GM23338 (cell line): ENCODE results near the gene TLR5. TPM values are rescaled to one million over a fixed set of nuclear protein-coding genes. Genes with fewer than 3 reads are reported as not detected.

Experiments used
- ATAC-seq: fragments of 200-7000 bp; cut with Tn5 transposase; 3 replicates; pipeline ENCODE4 v1.9.1; 2020
- DNase-seq: peaks from one replicate; pipeline ENCODE4 v3.0.0-alpha.2; 2015; ENCODE audit warnings: low spot score
- H2AFZ ChIP-seq: fragments of 200-600 bp; sonication (generic); 2 replicates; pipeline ENCODE4 v1.8.0; 2016; ENCODE audit warnings: antibody characterized with exemption, mild to moderate bottlenecking, moderate library complexity
- H3F3A ChIP-seq: fragments of 200-600 bp; sonication (generic); replicated peaks from 2 replicates; pipeline ENCODE4 v1.8.0; 2017; ENCODE audit warnings: antibody characterized with exemption, mixed run types, low read depth
- H3K27ac ChIP-seq: fragments of 200-600 bp; sonication (generic); 2 replicates; pipeline ENCODE4 v1.6.1; 2016; ENCODE audit warnings: low read depth
- H3K27me3 ChIP-seq: fragments of 200-600 bp; sonication (generic); 2 replicates; pipeline ENCODE4 v1.8.0; 2016; ENCODE audit warnings: mild to moderate bottlenecking, mixed run types, moderate library complexity; ENCODE audit not compliant: insufficient read depth
- H3K36me3 ChIP-seq: fragments of 200-600 bp; sonication (generic); 2 replicates; pipeline ENCODE4 v1.8.0; 2016; ENCODE audit warnings: mild to moderate bottlenecking; ENCODE audit not compliant: insufficient read depth
- H3K4me1 ChIP-seq: fragments of 200-600 bp; sonication (generic); 2 replicates; pipeline ENCODE4 v1.8.0; 2016; ENCODE audit warnings: mild to moderate bottlenecking, moderate library complexity; ENCODE audit not compliant: insufficient read depth
- H3K4me2 ChIP-seq: fragments of 200-600 bp; sonication (generic); 2 replicates; pipeline ENCODE4 v1.7.1; 2017; ENCODE audit warnings: mixed run types
- H3K4me3 ChIP-seq: fragments of 200-600 bp; sonication (generic); 2 replicates; pipeline ENCODE4 v1.6.1; 2016; ENCODE audit warnings: mixed run types
- H3K79me2 ChIP-seq: fragments of 200-600 bp; sonication (generic); replicated peaks from 2 replicates; pipeline ENCODE4 v1.8.0; 2017; ENCODE audit warnings: mild to moderate bottlenecking; ENCODE audit not compliant: insufficient read depth
- H3K9me2 ChIP-seq: fragments of 200-600 bp; sonication (generic); 2 replicates; pipeline ENCODE4 v1.8.0; 2017; ENCODE audit not compliant: insufficient read depth
- H4K20me1 ChIP-seq: fragments of 200-600 bp; sonication (generic); replicated peaks from 2 replicates; pipeline ENCODE4 v1.8.0; 2017; ENCODE audit warnings: mild to moderate bottlenecking; ENCODE audit not compliant: insufficient read depth
- H3K27ac Mint-ChIP-seq: 2 replicates; pipeline ENCODE4 v1.8.0; 2020; ENCODE audit warnings: inconsistent platforms, mild to moderate bottlenecking, moderate library complexity, mixed read lengths
- H3K27me3 Mint-ChIP-seq: 3 replicates; pipeline ENCODE4 v1.8.0; 2022; ENCODE audit warnings: low read depth, mild to moderate bottlenecking, moderate library complexity, mixed read lengths, inconsistent platforms; ENCODE audit not compliant: insufficient read depth, poor library complexity
- H3K36me3 Mint-ChIP-seq: 3 replicates; pipeline ENCODE4 v1.8.0; 2021; ENCODE audit warnings: low read depth, mild to moderate bottlenecking, inconsistent platforms, moderate library complexity, mixed read lengths
- H3K4me1 Mint-ChIP-seq: 3 replicates; pipeline ENCODE4 v1.8.0; 2020; ENCODE audit warnings: mild to moderate bottlenecking, inconsistent platforms, mixed read lengths
- H3K4me3 Mint-ChIP-seq: 3 replicates; pipeline ENCODE4 v1.8.0; 2021; ENCODE audit warnings: moderate library complexity, mild to moderate bottlenecking, inconsistent platforms, mixed read lengths
- H3K9me3 Mint-ChIP-seq: 3 replicates; pipeline ENCODE4 v1.8.0; 2020; ENCODE audit warnings: moderate library complexity, mild to moderate bottlenecking, inconsistent platforms, mixed read lengths
- CREB1 ChIP-seq: fragments of 250-450 bp; sonication (Bioruptor Pico); IDR thresholded peaks from 2 replicates; pipeline ENCODE4 v1.5.0; 2020; ENCODE audit warnings: low read depth, mild to moderate bottlenecking, moderate library complexity
- EZH2 ChIP-seq: fragments of 200-600 bp; sonication (generic); IDR thresholded peaks from one replicate; pipeline ENCODE4 v1.8.0; 2017; ENCODE audit warnings: antibody characterized with exemption, mild to moderate bottlenecking, low read depth; ENCODE audit not compliant: unreplicated experiment
- STAT1 ChIP-seq: IDR thresholded peaks from one replicate; pipeline ENCODE4 v1.6.1; 2016; ENCODE audit warnings: antibody characterized with exemption; ENCODE audit not compliant: unreplicated experiment
- ZNF114 ChIP-seq: fragments of 250-450 bp; sonication (Bioruptor Pico); IDR thresholded peaks from 2 replicates; pipeline ENCODE4 v1.5.0; 2020; ENCODE audit warnings: mild to moderate bottlenecking, moderate library complexity
- polyA plus RNA-seq: library from polyadenylated mRNA; unstranded; fragments of >200 nt; fragmentation: Nextera tagmentation; extraction: Ambion mirVana; gene quantifications from 2 replicates; pipeline ENCODE4 v1.2.1, GENCODE V29; 2016
- total RNA-seq: library from RNA; depleted of rRNA; stranded (reverse); fragments of >200 nt; shearing (Covaris generic); gene quantifications from 2 replicates; pipeline ENCODE4 v1.2.3, GENCODE V29; 2014
- TF ChIP-seq, protein P1 (sequence below): fragments of 250-450 bp; sonication (Bioruptor Pico); IDR thresholded peaks from 2 replicates; pipeline ENCODE4 v1.5.0; 2020; ENCODE audit warnings: mild to moderate bottlenecking, moderate library complexity
- TF ChIP-seq, protein P2 (sequence below): IDR thresholded peaks from 2 replicates; pipeline ENCODE4 v1.6.1; 2016; ENCODE audit warnings: antibody characterized with exemption
- TF ChIP-seq, protein P3 (sequence below), 2 experiments: fragments of 200-600 bp in 1 of 2; sonication (generic) in 1 of 2; conservative IDR thresholded peaks; 2 replicates each; pipeline versions ENCODE4 v1.5.1 to v1.6.1; 2016 to 2017; ENCODE audit warnings: antibody characterized with exemption in 2 of 2, low read depth in 2 of 2, mild to moderate bottlenecking in 2 of 2, moderate library complexity in 1 of 2

Gene TLR5
- total and polyA plus RNA-seq, 2 experiments from 2014 or later, result 0.10 to 0.39 TPM

DNA sequence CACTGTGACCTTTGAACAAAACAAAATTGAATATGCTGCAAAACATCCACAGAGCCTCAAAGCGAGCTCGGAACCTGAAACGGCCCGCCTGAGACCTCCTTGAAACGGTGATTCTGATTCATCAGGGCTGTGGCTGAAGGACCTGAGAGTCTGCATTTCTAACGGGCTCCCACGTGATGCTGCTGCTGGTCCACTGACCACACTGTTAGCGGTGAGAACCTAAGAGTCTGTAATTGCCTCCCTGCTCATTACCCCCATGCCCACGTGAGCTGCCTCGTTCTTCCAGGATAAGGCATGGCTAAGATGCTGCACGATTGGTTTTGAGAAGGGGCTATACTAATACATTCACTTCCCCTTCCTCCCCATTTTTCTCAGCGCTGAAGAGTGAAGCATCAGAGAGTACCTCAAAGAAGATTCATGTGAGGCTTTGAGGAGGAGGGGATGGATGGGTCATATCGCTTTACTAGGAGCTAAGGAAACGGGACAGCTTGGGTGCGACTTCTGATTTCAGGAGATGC, 9.7 kb downstream of the TLR5 start (continued):
- TF ChIP-seq, protein P1, sequence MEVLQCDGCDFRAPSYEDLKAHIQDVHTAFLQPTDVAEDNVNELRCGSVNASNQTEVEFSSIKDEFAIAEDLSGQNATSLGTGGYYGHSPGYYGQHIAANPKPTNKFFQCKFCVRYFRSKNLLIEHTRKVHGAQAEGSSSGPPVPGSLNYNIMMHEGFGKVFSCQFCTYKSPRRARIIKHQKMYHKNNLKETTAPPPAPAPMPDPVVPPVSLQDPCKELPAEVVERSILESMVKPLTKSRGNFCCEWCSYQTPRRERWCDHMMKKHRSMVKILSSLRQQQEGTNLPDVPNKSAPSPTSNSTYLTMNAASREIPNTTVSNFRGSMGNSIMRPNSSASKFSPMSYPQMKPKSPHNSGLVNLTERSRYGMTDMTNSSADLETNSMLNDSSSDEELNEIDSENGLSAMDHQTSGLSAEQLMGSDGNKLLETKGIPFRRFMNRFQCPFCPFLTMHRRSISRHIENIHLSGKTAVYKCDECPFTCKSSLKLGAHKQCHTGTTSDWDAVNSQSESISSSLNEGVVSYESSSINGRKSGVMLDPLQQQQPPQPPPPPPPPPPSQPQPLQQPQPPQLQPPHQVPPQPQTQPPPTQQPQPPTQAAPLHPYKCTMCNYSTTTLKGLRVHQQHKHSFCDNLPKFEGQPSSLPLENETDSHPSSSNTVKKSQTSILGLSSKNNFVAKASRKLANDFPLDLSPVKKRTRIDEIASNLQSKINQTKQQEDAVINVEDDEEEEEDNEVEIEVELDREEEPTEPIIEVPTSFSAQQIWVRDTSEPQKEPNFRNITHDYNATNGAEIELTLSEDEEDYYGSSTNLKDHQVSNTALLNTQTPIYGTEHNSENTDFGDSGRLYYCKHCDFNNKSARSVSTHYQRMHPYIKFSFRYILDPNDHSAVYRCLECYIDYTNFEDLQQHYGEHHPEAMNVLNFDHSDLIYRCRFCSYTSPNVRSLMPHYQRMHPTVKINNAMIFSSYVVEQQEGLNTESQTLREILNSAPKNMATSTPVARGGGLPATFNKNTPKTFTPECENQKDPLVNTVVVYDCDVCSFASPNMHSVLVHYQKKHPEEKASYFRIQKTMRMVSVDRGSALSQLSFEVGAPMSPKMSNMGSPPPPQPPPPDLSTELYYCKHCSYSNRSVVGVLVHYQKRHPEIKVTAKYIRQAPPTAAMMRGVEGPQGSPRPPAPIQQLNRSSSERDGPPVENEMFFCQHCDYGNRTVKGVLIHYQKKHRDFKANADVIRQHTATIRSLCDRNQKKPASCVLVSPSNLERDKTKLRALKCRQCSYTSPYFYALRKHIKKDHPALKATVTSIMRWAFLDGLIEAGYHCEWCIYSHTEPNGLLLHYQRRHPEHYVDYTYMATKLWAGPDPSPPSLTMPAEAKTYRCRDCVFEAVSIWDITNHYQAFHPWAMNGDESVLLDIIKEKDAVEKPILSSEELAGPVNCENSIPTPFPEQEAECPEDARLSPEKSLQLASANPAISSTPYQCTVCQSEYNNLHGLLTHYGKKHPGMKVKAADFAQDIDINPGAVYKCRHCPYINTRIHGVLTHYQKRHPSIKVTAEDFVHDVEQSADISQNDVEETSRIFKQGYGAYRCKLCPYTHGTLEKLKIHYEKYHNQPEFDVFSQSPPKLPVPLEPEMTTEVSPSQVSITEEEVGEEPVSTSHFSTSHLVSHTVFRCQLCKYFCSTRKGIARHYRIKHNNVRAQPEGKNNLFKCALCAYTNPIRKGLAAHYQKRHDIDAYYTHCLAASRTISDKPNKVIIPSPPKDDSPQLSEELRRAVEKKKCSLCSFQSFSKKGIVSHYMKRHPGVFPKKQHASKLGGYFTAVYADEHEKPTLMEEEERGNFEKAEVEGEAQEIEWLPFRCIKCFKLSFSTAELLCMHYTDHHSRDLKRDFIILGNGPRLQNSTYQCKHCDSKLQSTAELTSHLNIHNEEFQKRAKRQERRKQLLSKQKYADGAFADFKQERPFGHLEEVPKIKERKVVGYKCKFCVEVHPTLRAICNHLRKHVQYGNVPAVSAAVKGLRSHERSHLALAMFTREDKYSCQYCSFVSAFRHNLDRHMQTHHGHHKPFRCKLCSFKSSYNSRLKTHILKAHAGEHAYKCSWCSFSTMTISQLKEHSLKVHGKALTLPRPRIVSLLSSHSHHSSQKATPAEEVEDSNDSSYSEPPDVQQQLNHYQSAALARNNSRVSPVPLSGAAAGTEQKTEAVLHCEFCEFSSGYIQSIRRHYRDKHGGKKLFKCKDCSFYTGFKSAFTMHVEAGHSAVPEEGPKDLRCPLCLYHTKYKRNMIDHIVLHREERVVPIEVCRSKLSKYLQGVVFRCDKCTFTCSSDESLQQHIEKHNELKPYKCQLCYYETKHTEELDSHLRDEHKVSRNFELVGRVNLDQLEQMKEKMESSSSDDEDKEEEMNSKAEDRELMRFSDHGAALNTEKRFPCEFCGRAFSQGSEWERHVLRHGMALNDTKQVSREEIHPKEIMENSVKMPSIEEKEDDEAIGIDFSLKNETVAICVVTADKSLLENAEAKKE (CRISPR knock-in tag), result no peak
- TF ChIP-seq, protein P2, sequence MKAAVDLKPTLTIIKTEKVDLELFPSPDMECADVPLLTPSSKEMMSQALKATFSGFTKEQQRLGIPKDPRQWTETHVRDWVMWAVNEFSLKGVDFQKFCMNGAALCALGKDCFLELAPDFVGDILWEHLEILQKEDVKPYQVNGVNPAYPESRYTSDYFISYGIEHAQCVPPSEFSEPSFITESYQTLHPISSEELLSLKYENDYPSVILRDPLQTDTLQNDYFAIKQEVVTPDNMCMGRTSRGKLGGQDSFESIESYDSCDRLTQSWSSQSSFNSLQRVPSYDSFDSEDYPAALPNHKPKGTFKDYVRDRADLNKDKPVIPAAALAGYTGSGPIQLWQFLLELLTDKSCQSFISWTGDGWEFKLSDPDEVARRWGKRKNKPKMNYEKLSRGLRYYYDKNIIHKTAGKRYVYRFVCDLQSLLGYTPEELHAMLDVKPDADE, result no peak
- no peak for TF ChIP-seq EZH2
- TF ChIP-seq STAT1, result no peak
- no peak for TF ChIP-seq ZNF114 (CRISPR knock-in tag)

DNA sequence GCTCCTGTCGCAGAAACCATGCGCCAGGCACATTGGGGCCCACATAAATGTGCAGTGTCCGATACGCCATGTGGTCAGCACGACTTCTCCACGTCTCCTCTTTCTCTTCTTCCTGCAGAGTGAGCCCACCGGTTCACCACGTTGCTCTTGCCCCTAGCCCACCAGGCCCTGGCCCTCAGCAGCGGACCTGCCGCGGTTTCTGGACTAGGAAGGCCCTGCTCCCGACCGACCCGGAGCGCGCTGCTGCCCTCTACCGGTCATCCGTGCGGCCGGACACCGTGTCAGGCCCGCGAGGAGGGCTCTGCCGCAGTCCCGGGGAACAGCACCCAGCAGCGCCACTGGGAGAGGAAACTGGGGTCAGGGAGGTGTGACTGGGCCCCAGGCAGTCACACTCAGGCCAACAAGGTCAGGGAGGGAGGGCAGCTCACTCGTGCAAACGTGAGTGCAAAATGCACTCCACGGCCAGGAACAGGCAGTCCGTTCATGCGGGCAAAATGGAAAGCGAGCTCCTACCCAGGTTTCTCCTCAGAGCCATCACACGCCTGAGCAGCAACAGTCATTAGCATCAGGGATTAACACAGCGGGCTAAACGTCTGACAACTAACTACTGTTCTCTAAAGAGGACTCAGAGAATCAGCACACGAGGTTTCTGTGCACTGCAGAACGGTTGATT, 13.7 kb downstream of the TLR5 start:
- no peak overlapping the region for H3K27ac ChIP-seq
- H3K27me3 ChIP-seq, result peaks cover 32% of the 10 kb centered on the region
- no peaks in the 10 kb centered on the region for H3K9me2 ChIP-seq
- Mint-ChIP-seq H3K36me3 (no peaks in the 10 kb centered on the region), H3K9me3 (no peaks in the 10 kb centered on the region), H3K27ac (no peak overlapping the region), H3K4me3 (peak overlapping the region; percentile 59; the same call in 2 of the 3 replicates), H3K27me3 (peaks cover 9% of the 10 kb centered on the region), H3K4me1 (peaks cover 40% of the 10 kb centered on the region)
- no peaks in the 10 kb centered on the region for H4K20me1 ChIP-seq
- peak overlapping the region; percentile 49 for H3K4me3 ChIP-seq
- H3K36me3 ChIP-seq, result no peaks in the 10 kb centered on the region
- TF ChIP-seq ZNF114 (CRISPR knock-in tag) (no peak), CREB1 (peak; percentile 17; the same call in 1 of the 2 replicates)
- TF ChIP-seq, protein P3, sequence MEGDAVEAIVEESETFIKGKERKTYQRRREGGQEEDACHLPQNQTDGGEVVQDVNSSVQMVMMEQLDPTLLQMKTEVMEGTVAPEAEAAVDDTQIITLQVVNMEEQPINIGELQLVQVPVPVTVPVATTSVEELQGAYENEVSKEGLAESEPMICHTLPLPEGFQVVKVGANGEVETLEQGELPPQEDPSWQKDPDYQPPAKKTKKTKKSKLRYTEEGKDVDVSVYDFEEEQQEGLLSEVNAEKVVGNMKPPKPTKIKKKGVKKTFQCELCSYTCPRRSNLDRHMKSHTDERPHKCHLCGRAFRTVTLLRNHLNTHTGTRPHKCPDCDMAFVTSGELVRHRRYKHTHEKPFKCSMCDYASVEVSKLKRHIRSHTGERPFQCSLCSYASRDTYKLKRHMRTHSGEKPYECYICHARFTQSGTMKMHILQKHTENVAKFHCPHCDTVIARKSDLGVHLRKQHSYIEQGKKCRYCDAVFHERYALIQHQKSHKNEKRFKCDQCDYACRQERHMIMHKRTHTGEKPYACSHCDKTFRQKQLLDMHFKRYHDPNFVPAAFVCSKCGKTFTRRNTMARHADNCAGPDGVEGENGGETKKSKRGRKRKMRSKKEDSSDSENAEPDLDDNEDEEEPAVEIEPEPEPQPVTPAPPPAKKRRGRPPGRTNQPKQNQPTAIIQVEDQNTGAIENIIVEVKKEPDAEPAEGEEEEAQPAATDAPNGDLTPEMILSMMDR (conservative IDR thresholded peaks at IDR 0.05; ENCODE audit: low read depth in 2 of 2), result peak; percentile 84 to 97
- no peaks in the 10 kb centered on the region; the same call in 1 of the 2 replicates for H3F3A ChIP-seq
- peak; percentile 89 for ATAC-seq
- peak overlapping the region; percentile 78 for H3K4me2 ChIP-seq
- DNase-seq, result peak; percentile 86
- H2AFZ ChIP-seq, result peak overlapping the region; percentile 95
- H3K4me1 ChIP-seq, result peaks cover 28% of the 10 kb centered on the region
- H3K79me2 ChIP-seq, result no peaks in the 10 kb centered on the region
